HepG2 (cell line): ENCODE data around the gene MAS1L. TPM values are rescaled to one million over a fixed set of nuclear protein-coding genes. Genes with fewer than 3 reads are reported as not detected.

ENCODE experiments used
- ATAC-seq: fragments of 200-7000 bp; cut with Tn5 transposase; 3 replicates; pipeline ENCODE4 v1.9.1; 2020; ENCODE audit warnings: mild to moderate bottlenecking, moderate library complexity
- BruUV-seq: library from RNA; stranded (reverse); fragments of 400-500 nt; replicated peaks from 2 replicates; lab custom pipeline; 2021; lab: Mats Ljungman, UMichigan
- CTCF ChIA-PET: fragments of 300-600 bp; formaldehyde crosslinking; extraction: SDS; loops from one replicate; lab custom pipeline; 2021; ENCODE audit warnings: low total read pairs, inconsistent platforms, low intra/inter-chr PET ratio; lab: Yijun Ruan, JAX
- POLR2A ChIA-PET: fragments of 350-600 bp; sonication (Branson Sonifier 250); formaldehyde crosslinking; loops from one replicate; lab custom pipeline; 2020; ENCODE audit warnings: antibody characterized with exemption, inconsistent platforms; lab: Yijun Ruan, JAX
- DNase-seq: peaks from one replicate; pipeline ENCODE4 v3.0.0-alpha.2; 2015; ENCODE audit warnings: low spot score
- FAIRE-seq: peaks from 3 replicates; lab custom pipeline; 2011; peaks lifted over from hg19 to GRCh38; lab: Jason Lieb, UNC
- H2AFZ ChIP-seq: one replicate; pipeline ENCODE4 v1.6.1; 2011; ENCODE audit warnings: low read length, inconsistent platforms
- H3K27ac ChIP-seq: fragments of 300-600 bp; 3 replicates; pipeline ENCODE4 v1.8.0; 2011; ENCODE audit warnings: mixed run types, mild to moderate bottlenecking, mixed read lengths, low read length, inconsistent platforms; ENCODE audit not compliant: insufficient read depth; ENCODE audit errors: extremely low read length
- H3K27me3 ChIP-seq, 2 experiments: fragments of 200-600 bp in 1 of 2; 2 replicates in 1 of 2; 3 replicates in 1 of 2; pipeline versions ENCODE4 v1.6.0 to v1.8.0; 2011; ENCODE audit warnings: low read length in 2 of 2, mild to moderate bottlenecking in 2 of 2, moderate library complexity in 2 of 2, inconsistent platforms in 1 of 2; ENCODE audit not compliant: insufficient read depth in 2 of 2, control insufficient read depth in 1 of 2
- H3K36me3 ChIP-seq, 2 experiments: fragments of 200-600 bp in 1 of 2; replicated peaks in 1 of 2; 2 replicates in 1 of 2; 3 replicates in 1 of 2; pipeline versions ENCODE4 v1.5.1 to v1.8.0; 2011; ENCODE audit warnings: low read length in 2 of 2, inconsistent platforms in 1 of 2; ENCODE audit not compliant: insufficient read depth in 2 of 2, control insufficient read depth in 1 of 2
- H3K4me1 ChIP-seq: 2 replicates; pipeline ENCODE4 v1.5.1; 2012; ENCODE audit warnings: low read length, inconsistent platforms; ENCODE audit not compliant: insufficient read depth
- H3K4me2 ChIP-seq: 2 replicates; pipeline ENCODE4 v1.6.0; 2011; ENCODE audit warnings: low read depth, low read length, inconsistent platforms
- H3K4me3 ChIP-seq, 3 experiments: fragments of 200-600 bp in 1 of 3; sonication (generic), shearing (Covaris generic) in 1 of 3; replicated peaks in 1 of 3; 2 replicates each; pipeline ENCODE4 v1.5.1; 2011 to 2016; ENCODE audit warnings: low read length in 3 of 3, inconsistent platforms in 2 of 3, low read depth in 2 of 3, mild to moderate bottlenecking in 2 of 3, control low read depth in 1 of 3, mixed read lengths in 1 of 3; ENCODE audit not compliant: insufficient read depth in 1 of 3
- H3K79me2 ChIP-seq: one replicate; pipeline ENCODE4 v1.6.1; 2011; ENCODE audit warnings: low read length, inconsistent platforms; ENCODE audit not compliant: insufficient read depth
- H3K9ac ChIP-seq: 2 replicates; pipeline ENCODE4 v1.6.0; 2011; ENCODE audit warnings: mild to moderate bottlenecking, low read depth, low read length, inconsistent platforms; ENCODE audit not compliant: insufficient read depth
- H3K9me3 ChIP-seq: 2 replicates; pipeline ENCODE4 v1.5.1; 2012; ENCODE audit warnings: mild to moderate bottlenecking, low read length
- H4K20me1 ChIP-seq: 2 replicates; pipeline ENCODE4 v1.6.0; 2011; ENCODE audit warnings: inconsistent platforms, mild to moderate bottlenecking, low read length, moderate library complexity; ENCODE audit not compliant: insufficient read depth
- ARNT2 ChIP-seq: sonication (generic); formaldehyde crosslinking; IDR thresholded peaks from 2 replicates; pipeline ENCODE4 v1.8.0; 2022; ENCODE audit warnings: mild to moderate bottlenecking, low read depth, missing genetic modification reagents, moderate library complexity
- GATAD1 ChIP-seq: IDR thresholded peaks from 2 replicates; pipeline ENCODE4 v1.6.1; 2016; ENCODE audit warnings: missing genetic modification reagents, missing compliant biosample characterization
- HNRNPLL ChIP-seq: fragments of 200-400 bp; formaldehyde crosslinking; IDR thresholded peaks from 2 replicates; pipeline ENCODE4 v1.6.1; 2017; ENCODE audit warnings: mild to moderate bottlenecking, low read depth, low read length; ENCODE audit not compliant: poor library complexity, severe bottlenecking
- IRF9 ChIP-seq: sonication (generic); formaldehyde crosslinking; IDR thresholded peaks from 2 replicates; pipeline ENCODE4 v1.8.0; 2022; ENCODE audit warnings: missing genetic modification reagents, mild to moderate bottlenecking, borderline replicate concordance
- MNT ChIP-seq: fragments of 450-650 bp; IDR thresholded peaks from 2 replicates; pipeline ENCODE4 v1.6.1; 2016
- NRL ChIP-seq: sonication (generic); formaldehyde crosslinking; IDR thresholded peaks from 2 replicates; pipeline ENCODE4 v1.5.0; 2020; ENCODE audit warnings: missing genetic modification reagents, mild to moderate bottlenecking, moderate library complexity, borderline replicate concordance
- REL ChIP-seq: sonication (generic); formaldehyde crosslinking; conservative IDR thresholded peaks from 2 replicates; pipeline ENCODE4 v1.8.0; 2022; ENCODE audit warnings: mild to moderate bottlenecking, missing genetic modification reagents, moderate library complexity
- SP4 ChIP-seq: sonication (generic); formaldehyde crosslinking; IDR thresholded peaks from 2 replicates; pipeline ENCODE4 v1.8.1; 2023; ENCODE audit warnings: mild to moderate bottlenecking, missing genetic modification reagents
- ZBTB37 ChIP-seq: sonication (generic); formaldehyde crosslinking; IDR thresholded peaks from 2 replicates; pipeline ENCODE4 v1.4.0; 2020; ENCODE audit warnings: mild to moderate bottlenecking, missing genetic modification reagents
- ZNF609 ChIP-seq: sonication (generic); formaldehyde crosslinking; IDR thresholded peaks from 2 replicates; pipeline ENCODE4 v1.4.0; 2020; ENCODE audit warnings: mild to moderate bottlenecking, missing genetic modification reagents, borderline replicate concordance
- WGBS: methylation state at CpG from one replicate; pipeline ENCODE4 v1.1.6; 2017; ENCODE audit warnings: low lambda C conversion rate; 5-methylcytosine and 5-hydroxymethylcytosine counted together
- in situ Hi-C: cut with HindIII; loops from 2 replicates; pipeline ENCODE4 v1.10.0; 2017; ENCODE audit warnings: low pct_unique_long_range_greater_than_20kb; ENCODE audit not compliant: extremely low pct_ligation_motif_present
- intact Hi-C: fragments of 100-400 bp; cut with micrococcal nuclease; formaldehyde crosslinking; loops from one replicate; pipeline ENCODE4 v1.10.0; 2022; ENCODE audit not compliant: unreplicated experiment
- polyA plus RNA-seq, 8 experiments: library from polyadenylated mRNA; depleted of rRNA in 3 of 8; stranded (reverse) in 7 of 8; unstranded in 1 of 8; fragments of >200 nt; fragmentation: Illumina TruSeq in 4 of 8; extraction: Trizol in 4 of 8; gene quantifications; 2 replicates each; pipeline versions ENCODE4 v1.2.1 to v1.2.3, GENCODE V29; 2011 to 2016; ENCODE audit warnings: low read depth in 4 of 8, missing spikeins in 1 of 8, mixed read lengths in 1 of 8; ENCODE audit not compliant: insufficient read depth in 1 of 8
- total RNA-seq, 5 experiments: library from RNA; depleted of rRNA; stranded (reverse); fragments of >200 nt; fragmentation: Illumina TruSeq; extraction: Trizol; gene quantifications; 2 replicates each; pipeline ENCODE4 v1.2.3, GENCODE V29; 2016; ENCODE audit warnings: low read depth in 1 of 5
- TF ChIP-seq, protein P1 (sequence below): sonication (generic); formaldehyde crosslinking; IDR thresholded peaks from 2 replicates; pipeline ENCODE4 v1.4.0; 2020; ENCODE audit warnings: missing genetic modification reagents

Gene MAS1L
- total and polyA plus RNA-seq, 2 of the 13 experiments (the other 11 are each of a cell fraction or from before 2014, with no cell fraction given), result not detected

DNA sequence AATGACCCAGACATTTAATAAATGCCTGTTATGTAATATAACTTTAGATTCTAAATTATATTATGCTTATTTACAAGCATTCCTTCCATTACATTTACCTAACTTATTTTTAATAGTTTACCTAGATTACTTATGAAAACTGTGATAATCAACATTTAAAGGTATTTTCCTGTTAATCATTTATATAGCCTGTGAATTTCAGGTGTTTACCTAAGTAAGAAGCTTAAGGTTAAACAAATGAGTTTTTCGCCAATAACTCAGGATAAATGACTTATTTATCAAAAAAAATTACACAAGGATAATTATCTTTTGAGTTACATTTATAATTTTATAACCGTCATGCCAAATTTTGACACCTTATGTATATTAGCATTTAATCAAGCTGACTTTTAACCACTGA, 36.3 kb upstream of the MAS1L start (continued):
- TF ChIP-seq, protein P1, sequence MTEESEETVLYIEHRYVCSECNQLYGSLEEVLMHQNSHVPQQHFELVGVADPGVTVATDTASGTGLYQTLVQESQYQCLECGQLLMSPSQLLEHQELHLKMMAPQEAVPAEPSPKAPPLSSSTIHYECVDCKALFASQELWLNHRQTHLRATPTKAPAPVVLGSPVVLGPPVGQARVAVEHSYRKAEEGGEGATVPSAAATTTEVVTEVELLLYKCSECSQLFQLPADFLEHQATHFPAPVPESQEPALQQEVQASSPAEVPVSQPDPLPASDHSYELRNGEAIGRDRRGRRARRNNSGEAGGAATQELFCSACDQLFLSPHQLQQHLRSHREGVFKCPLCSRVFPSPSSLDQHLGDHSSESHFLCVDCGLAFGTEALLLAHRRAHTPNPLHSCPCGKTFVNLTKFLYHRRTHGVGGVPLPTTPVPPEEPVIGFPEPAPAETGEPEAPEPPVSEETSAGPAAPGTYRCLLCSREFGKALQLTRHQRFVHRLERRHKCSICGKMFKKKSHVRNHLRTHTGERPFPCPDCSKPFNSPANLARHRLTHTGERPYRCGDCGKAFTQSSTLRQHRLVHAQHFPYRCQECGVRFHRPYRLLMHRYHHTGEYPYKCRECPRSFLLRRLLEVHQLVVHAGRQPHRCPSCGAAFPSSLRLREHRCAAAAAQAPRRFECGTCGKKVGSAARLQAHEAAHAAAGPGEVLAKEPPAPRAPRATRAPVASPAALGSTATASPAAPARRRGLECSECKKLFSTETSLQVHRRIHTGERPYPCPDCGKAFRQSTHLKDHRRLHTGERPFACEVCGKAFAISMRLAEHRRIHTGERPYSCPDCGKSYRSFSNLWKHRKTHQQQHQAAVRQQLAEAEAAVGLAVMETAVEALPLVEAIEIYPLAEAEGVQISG, result no peak

DNA sequence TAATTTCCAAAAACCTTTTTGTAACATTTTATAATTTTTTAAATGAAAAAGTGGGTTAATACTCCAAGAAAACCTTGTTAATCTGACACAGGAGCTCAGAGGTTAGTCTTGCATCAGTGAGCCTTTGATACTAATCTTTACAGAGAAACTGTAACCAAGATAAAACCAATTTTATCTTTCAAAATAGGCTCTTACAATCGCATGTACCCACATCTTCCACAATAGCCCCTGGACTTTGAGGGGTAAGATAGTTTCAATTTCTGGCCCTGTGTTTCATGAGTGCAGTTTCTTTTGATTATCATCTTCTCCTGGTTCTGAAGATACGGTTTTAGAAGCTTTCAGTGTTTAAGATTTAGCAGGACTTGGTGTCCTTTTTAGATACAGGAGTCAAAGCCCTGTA, 34.5 kb upstream of the MAS1L start:
- intact Hi-C loops, result no loop called here
- in situ Hi-C loops, result no loop called here
- no peak overlapping the region for H3K27ac ChIP-seq
- TF ChIP-seq HNRNPLL (no peak), MNT (no peak), IRF9 (CRISPR knock-in tag) (no peak), ZNF609 (CRISPR knock-in tag) (no peak), ZBTB37 (no peak), ARNT2 (CRISPR knock-in tag) (no peak), SP4 (CRISPR knock-in tag) (no peak), REL (CRISPR knock-in tag) (no peak), GATAD1 (CRISPR knock-in tag) (no peak), NRL (no peak)

More for the DNA sequence above, 34.5 kb upstream of the MAS1L start:
- FAIRE-seq (no peak), DNase-seq (no peak), ATAC-seq (no peak)
- H3K9me3 ChIP-seq, result no peaks in the 10 kb centered on the region
- H2AFZ ChIP-seq, result no peak overlapping the region
- H3K4me2 ChIP-seq, result no peak overlapping the region
- no peaks in the 10 kb centered on the region for H3K79me2 ChIP-seq
- H3K4me1 ChIP-seq, result no peaks in the 10 kb centered on the region
- H3K36me3 ChIP-seq, result no peaks in the 10 kb centered on the region
- H4K20me1 ChIP-seq, result no peaks in the 10 kb centered on the region
- POLR2A ChIA-PET, result no interaction called here
- no peaks in the 10 kb centered on the region for H3K27me3 ChIP-seq
- no peak overlapping the region for H3K4me3 ChIP-seq
- CTCF ChIA-PET, result no interaction called here
- WGBS, result 0% methylated on average over 2 of the region's 2 CpGs
- BruUV-seq, result no TSS peak
- H3K9ac ChIP-seq, result no peak overlapping the region
